ENCODE measurements around the gene CZIB. TPM values are rescaled to one million over a fixed set of nuclear protein-coding genes. Genes with fewer than 3 reads are reported as not detected.
"Not testable (repeated sequence)": the region's sequence is repeated elsewhere in the genome, so short reads cannot be mapped to it uniquely, and the experiment has no call there.

Gene CZIB
- total and polyA plus RNA-seq, 9 donors: 48.4 to 108 (median 69.7) TPM

GRCh38 chr1:53186533-53186932 is 33.9 kb downstream of the CZIB start:
- intact Hi-C loops (cut with DNase I): loop anchor here in 3 of 4 donors (10.0 kb wide), 4 partner anchors 122 to 492 kb away; partner anchors contain the start of genes COA7 (in 1 of the 3) and PODN (in 1 of the 3)
- H3K4me1 ChIP-seq (ENCODE audit: insufficient read depth): peaks cover 16% of the 10 kb centered on the region

GRCh38 chr1:53185955-53186297 is 34.5 kb downstream of the CZIB start:
- 44 to 59% (median 53%) methylated on average over 2 of the region's 2 CpGs for WGBS, 3 donors
- not testable (repeated sequence) for H3K27ac ChIP-seq, H3K27me3 ChIP-seq, H3K9me3 ChIP-seq, DNase-seq, H3K36me3 ChIP-seq, H3K4me3 ChIP-seq
- H3K4me1 ChIP-seq (ENCODE audit: insufficient read depth): peaks cover 18% of the 10 kb centered on the region
- intact Hi-C loops (cut with DNase I): loop anchor here in 3 of 4 donors (10.0 kb wide), 4 partner anchors 121 to 491 kb away; partner anchors contain the start of genes COA7 (in 1 of the 3) and PODN (in 1 of the 3)

More at GRCh38 chr1:53186533-53186932, 33.9 kb downstream of the CZIB start:
- WGBS, 3 donors: 77 to 81% (median 78%) methylated on average over 3 of the region's 3 CpGs
- H3K9me3 ChIP-seq: no peaks in the 10 kb centered on the region
- DNase-seq: no peak
- TF ChIP-seq CTCF (IDR thresholded peaks at IDR 0.05) (no peak), EP300 (IDR thresholded peaks at IDR 0.05) (no peak), POLR2A (IDR thresholded peaks at IDR 0.05) (no peak)
- H3K27ac ChIP-seq: no peak overlapping the region
- no peaks in the 10 kb centered on the region for H3K36me3 ChIP-seq
- no peaks in the 10 kb centered on the region for H3K27me3 ChIP-seq
- no peak overlapping the region for H3K4me3 ChIP-seq

- intact Hi-C loops (cut with DNase I): loop anchor here in 3 of 4 donors (5.0 to 10.0 kb wide), 5 partner anchors 119 to 489 kb away; partner anchors contain the start of genes COA7 (in 1 of the 3), ECHDC2 (in 1 of the 3) and PODN (in 1 of the 3)
- Histone ChIP-seq H3K36me3 (no peaks in the 10 kb centered on the region), H3K4me1 (ENCODE audit: insufficient read depth) (peaks cover 19% of the 10 kb centered on the region), H3K4me3 (no peak overlapping the region), H3K27ac (peak overlapping the region in 1 of 2 donors; percentile 72), H3K9me3 (no peaks in the 10 kb centered on the region), H3K27me3 (no peaks in the 10 kb centered on the region)
- TF ChIP-seq POLR2A (IDR thresholded peaks at IDR 0.05): no peak
- TF ChIP-seq CTCF (IDR thresholded peaks at IDR 0.05): peak in 1 of 3 donors; percentile 13
- peak; percentile 75 to 88 (median 81) for DNase-seq
- 6 to 15% (median 9%) methylated on average over 6 of the region's 6 CpGs for WGBS, 3 donors
These were observed 37.1 kb downstream of the CZIB start for GRCh38 chr1:53183095-53183990.

- H3K27ac ChIP-seq: peak overlapping the region in 1 of 2 donors; percentile 72
- H3K4me3 ChIP-seq: no peak overlapping the region
- H3K27me3 ChIP-seq: no peaks in the 10 kb centered on the region
- intact Hi-C loops (cut with DNase I): loop anchor here in 3 of 4 donors (5.0 to 10.0 kb wide), 5 partner anchors 118 to 488 kb away; partner anchors contain the start of genes COA7 (in 1 of the 3), ECHDC2 (in 1 of the 3) and PODN (in 1 of the 3)
- H3K4me1 ChIP-seq (ENCODE audit: insufficient read depth): peaks cover 19% of the 10 kb centered on the region
- DNase-seq: no peak
- no peak for TF ChIP-seq POLR2A (IDR thresholded peaks at IDR 0.05)
- no peak for TF ChIP-seq EP300 (IDR thresholded peaks at IDR 0.05)
- no peak for TF ChIP-seq CTCF (IDR thresholded peaks at IDR 0.05)
- H3K36me3 ChIP-seq: no peaks in the 10 kb centered on the region
- no peaks in the 10 kb centered on the region for H3K9me3 ChIP-seq
- WGBS, 3 donors: 31 to 32% (median 31%) methylated on average over 3 of the region's 3 CpGs
These were observed 37.7 kb downstream of the CZIB start for GRCh38 chr1:53182716-53183094.
